Dermis blood vessel endothelial cell (primary cell): ENCODE results near the gene COQ10B. TPM values are rescaled to one million over a fixed set of nuclear protein-coding genes. Genes with fewer than 3 reads are reported as not detected.
"Not testable (repeated sequence)": the region's sequence is repeated elsewhere in the genome, so short reads cannot be mapped to it uniquely, and the experiment has no call there.

Experiments used
- DNase-seq: peaks from one replicate; pipeline ENCODE4 v3.0.0; 2010
- total RNA-seq: library from RNA; depleted of rRNA; stranded (reverse); fragments of >200 nt; gene quantifications from 2 replicates; pipeline ENCODE4 v1.2.3, GENCODE V29; 2014

Gene COQ10B
- total RNA-seq, 1 donor from 2014 or later = 36.4 TPM

DNA sequence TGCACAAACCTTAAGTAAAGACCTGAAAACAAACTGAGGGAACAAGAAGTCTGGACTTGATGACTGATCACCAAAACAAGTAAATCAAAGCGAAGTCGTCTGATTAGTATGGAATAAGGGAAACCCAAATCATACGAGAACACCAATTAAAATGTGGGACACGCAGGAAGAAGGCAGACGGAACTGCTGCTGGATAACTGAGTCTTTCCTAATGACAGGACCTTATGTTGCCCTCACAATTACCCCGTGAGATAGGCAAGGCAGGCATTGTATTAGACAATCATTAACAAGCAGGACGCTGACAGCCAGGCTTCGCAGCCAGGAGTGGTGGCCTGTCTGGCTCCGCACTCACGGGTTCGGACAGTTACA, 614 bp upstream of the COQ10B start:
- DNase-seq = no peak

DNA sequence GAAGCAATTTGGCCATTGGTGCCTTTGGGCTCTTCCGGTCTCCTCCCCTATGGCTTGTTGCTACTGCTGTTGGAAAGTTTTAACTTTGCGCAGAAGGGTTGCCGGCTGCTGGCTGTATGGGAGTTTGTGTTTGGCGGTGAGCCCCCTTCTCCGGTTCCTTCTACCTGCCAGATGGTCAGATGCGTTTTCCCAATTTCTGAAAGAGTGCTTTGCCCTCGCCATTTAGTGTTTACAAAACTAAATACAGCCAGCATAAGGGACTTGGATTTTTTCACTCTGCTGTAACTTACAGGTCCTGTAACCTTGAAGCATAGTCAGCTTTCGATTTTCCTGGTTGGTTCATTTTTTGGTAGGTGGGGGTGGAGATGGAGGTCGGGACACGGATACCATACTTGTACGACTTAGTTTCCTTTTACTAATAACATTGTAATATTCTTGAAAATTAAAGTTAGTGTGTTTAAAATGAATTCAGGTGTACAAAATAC, 604 bp downstream of the COQ10B start:
- DNase-seq = peak; percentile 94

DNA sequence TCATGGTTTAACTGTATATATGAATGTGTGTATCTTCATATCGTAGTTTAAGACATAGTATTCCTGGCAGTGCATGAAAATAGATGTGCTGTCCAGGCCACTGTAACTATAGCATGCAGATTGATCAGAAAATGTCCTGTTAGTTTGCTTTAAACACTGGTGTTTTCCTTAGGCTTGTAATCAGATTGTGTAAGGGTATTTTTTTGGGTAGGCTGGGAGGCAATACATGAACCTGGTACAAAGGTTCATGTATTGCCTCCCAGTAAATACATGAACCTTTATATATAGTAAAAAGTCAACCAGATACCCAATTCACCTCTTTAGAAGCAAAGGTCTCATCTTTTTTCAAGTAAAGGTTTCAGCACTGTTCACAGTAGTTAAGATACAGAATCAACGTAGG, 1.6 kb downstream of the COQ10B start:
- no peak for DNase-seq

DNA sequence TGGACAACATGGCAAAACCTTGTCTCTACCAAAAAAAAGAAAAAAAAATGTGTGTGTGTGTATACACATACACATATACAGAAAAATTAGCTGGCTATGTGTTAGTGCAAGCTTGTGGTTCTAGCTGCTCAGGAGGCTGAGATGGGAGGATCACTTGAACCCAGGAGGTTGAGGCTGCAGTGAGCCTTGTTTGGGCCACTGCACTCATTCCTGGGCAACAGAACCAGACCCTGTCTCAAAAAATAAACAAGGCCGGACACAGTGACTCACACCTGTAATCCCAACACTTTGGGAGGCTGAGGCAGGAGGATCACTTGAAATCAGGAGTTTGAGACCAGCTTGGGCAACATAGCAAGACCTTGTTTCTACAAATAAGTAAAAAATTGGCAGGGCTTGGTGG, 2.1 kb downstream of the COQ10B start:
- DNase-seq = no peak

DNA sequence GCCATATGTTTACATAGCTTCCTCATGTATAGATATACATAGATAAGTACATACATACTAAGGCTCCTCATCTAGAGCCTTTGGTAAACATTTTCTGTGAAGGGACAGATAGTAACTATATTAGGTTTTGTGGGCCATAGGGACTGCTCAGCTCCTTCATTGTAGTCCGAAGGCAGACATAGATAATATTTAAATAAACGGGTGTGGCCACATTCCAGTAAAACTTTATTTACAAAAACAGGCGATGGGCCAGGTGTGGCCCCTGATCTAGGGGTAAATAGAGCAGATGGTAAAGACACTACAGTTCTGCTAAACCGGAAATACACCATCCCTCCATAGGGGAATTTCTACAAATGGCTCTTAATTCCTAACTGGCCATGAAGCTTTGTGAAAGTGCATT, 7.3 kb downstream of the COQ10B start:
- DNase-seq = no peak

DNA sequence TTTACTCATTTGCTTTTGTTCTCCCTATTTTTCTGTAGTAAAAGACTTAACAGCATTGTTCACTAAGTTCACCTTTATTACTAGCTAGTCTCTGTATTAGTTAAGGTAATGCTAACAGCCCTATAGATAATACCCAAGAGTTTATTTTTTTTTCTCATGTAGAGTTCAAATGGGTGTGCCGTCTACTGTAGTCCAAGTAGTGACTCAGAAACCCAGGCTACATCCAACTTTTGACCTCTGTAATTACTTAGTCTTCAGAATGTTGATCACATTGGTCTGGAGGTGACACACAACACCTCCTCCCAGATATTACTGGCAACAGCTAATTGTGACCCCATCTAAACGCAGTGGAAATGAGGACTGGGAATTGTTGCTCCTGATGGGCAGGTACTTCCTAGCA, 7.7 kb downstream of the COQ10B start:
- peak; percentile 9 for DNase-seq

DNA sequence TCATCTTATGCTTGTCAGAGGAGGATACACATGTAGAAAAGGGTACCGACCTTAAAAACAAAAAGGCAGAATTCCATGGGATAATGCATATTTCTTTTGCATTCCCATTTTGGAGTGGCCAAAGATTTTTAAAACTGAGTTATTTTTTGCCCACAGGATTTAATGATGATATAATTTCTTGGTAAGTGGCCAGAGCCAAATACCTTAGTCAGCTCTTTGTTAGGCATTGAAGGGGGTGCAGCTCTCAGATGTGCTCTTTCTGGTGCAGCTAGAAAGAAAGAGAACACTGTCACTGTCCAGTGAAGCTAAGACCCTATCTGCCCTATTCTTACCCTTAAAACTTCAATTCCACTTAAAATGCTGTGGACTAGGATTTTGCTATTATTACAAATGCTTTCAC, 10.8 kb downstream of the COQ10B start:
- no peak for DNase-seq

DNA sequence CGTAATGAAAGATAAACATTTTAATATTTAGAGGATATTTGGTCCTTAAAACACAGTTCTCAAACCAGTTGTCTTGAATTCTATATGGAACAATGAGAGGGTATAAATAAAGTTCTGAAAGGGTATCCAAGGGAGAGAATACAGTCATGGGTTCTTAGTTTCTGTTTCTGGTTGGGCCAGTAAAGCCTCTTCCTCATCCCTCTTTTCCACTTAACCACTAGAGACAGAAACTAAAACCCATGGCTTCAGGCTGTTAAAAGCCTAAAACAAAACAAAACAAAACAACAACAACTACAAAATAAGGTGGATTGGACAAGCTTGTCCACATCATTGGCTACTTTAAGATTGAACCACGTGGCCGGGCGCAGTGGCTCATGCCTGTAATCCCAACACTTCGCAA, 18.8 kb downstream of the COQ10B start:
- DNase-seq = no peak

DNA sequence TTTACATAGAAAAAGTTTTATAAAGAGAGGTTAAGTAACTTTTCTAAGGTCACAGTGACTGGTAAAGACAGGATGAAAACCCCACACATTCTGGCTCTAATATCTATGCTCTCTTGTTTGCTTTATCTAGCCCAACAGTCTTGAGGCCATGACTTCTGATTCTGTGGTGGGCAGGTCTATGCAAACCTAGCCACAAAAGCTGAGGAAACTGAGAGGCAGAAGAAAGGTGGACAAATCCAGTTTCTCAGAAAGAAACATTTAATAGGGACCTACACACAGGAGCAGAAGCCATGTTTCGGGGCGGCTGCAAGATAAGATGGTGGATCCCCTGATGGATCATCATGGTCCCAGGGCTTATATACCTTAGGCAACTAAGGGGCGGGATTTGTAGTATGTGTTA, 24.4 kb downstream of the COQ10B start:
- DNase-seq = no peak

DNA sequence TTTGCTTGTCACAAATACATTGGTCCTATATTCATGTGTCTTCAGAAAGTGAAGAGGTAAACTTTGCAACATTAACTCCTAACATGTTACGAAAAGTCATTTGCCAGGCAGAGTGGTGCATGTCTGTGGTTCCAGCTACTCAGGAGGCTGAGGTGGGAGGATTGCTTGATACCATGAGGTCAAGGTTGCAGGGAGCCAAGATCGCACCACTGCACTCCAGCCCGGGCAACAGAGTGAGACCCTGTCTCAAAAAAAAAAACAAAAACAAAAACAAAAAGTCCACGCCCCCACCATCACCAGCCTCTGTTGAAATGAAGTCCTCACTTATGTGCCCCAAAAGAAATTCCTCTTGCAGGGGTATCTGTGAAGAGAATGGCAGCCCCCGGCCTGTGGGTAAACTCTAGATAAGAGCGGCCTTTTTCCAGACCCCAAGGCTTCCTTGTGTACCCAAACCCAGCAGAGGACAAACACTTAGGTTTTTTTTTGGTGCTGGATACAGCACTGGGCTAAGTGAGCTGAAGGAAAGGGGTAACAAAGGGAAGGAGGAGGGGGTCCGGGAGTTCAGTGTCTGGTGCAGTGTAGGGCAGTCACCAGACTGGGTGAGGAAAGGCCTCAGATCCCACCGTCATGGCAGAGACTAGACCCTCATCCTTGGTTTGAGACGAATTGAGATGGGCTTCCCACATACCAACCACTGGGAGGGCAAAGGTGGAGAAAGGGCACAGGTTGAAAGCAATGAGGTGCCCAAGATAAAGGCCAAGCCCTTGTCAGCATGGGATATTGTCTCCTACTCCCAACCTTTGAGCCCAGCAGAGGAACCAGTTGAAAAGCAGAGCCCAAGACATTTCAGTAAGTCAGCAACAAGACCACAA, 27.0 kb downstream of the COQ10B start:
- no peak for DNase-seq

DNA sequence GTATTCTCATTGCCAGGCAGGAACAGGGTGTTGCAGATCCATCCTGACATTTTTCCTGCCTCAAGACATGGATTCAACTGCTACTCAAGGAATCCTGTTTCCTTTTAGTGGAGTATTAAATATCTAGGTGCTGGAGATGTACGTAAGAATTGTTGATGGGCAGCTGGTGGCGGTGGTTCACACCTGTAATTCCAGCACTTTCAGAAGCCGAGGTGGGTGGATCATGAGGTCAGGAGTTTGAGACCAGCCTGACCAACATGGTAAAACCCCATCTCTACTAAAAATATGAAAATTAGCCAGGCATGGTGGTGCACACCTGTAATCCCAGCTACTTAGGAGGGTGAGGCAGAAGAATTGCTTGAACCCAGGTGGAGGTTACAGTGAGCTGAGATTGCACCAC, 30.9 kb downstream of the COQ10B start:
- DNase-seq = not testable (repeated sequence)

DNA sequence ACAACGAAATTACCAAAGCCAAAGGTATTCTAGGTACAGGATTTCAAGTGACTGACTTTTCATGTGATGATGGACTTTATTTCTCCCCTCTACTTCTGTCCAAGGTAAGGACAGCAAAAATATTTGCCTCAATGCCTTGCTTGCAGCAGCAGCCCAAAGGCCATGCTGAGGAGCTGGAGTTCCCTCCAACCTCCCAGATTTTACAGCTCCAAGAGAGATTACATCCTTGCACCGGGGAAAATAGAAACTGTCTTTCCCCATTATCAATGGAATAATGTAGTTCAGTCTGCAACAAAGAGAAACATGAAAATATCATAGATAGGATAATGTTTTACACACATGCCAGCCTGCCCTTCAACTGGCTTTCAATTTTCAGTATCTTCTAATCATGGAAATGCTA, 32.8 kb downstream of the COQ10B start:
- no peak for DNase-seq

DNA sequence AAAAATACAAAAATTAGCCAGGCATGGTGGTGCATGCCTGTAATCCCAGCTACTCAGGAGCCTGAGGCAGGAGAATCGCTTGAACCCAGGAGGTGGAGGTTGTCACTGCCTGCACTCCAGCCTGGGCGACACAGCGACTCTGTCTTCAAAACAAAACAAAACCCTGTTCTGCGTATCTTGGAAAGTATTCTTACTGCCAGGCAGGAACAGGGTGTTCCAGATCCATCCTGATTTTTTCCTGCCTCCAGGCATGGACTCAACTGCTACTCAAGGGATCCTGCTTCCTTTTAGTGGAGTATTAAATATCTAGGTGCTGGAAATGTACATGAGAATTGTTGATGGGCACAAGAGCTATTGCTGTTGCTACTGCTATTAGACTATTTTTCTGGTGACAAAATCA, 34.0 kb downstream of the COQ10B start:
- DNase-seq = no peak

DNA sequence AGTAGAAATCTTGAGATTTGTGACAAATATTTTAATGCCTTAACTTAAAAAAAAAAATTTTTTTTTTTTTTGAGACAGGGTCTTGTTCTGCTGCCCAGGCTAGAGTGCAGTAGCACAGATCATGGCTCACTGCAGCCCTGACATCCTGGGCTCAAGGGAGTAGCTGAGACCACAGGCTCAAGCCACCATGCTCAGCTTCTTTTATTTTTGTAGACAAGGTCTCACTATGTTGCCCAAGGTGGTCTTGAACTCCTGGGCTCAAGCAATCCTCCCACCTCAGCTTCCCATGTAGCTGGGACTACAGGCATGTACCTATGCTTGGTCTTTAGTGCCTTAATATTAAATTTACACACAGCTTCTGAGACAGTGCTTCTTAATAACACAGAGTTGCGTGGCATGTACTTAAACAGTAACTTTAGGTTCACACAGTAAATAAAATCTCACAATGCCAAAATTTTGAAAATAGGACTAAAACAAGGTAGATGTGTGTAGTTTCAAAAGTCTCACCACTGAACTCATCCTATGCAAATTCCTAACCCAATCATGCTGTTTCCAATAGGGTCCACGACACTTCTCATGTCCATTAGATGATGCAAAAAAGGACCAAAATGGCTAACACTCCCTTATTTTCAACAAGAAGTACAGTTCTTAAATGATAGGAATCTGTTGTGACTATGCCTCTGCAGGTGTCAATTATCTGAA, 42.2 kb downstream of the COQ10B start:
- no peak for DNase-seq

DNA sequence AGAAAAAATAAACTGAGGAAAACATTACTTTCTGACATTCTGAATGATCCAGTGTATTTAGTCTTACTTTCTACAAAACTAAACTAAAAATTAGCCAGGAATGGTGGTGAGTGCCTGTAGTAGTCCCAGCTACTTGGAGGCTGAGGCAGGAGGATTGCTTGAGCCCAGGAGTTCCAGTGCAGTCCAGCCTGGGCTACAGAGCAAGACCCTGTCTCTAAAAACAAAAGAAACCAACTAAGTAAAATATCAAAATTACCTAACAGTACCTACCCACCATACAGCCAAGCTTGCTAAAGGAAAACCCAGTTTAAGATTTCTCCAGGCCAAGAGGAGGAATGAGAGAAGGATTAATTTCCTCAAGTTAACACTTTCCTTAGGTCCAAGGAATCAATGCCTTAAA, 43.3 kb downstream of the COQ10B start:
- no peak for DNase-seq

DNA sequence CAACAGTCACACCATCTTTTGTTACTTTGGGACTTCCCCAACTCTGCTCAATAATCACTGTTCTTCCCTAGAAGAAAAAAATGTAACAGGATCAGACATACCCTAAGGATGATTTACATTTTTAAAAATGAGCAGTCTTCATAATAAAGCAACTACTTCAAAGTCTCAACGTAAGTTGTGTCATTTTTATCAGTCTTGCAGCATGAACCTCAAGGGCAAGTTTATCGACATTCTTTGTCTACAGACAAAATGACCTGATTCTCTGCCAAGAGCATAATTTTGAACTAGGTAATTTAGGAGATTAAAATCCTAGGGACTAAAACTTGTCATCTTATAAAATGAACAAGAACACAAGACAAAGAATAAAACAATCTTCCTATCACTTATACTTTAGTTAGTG, 44.0 kb downstream of the COQ10B start:
- DNase-seq = no peak

DNA sequence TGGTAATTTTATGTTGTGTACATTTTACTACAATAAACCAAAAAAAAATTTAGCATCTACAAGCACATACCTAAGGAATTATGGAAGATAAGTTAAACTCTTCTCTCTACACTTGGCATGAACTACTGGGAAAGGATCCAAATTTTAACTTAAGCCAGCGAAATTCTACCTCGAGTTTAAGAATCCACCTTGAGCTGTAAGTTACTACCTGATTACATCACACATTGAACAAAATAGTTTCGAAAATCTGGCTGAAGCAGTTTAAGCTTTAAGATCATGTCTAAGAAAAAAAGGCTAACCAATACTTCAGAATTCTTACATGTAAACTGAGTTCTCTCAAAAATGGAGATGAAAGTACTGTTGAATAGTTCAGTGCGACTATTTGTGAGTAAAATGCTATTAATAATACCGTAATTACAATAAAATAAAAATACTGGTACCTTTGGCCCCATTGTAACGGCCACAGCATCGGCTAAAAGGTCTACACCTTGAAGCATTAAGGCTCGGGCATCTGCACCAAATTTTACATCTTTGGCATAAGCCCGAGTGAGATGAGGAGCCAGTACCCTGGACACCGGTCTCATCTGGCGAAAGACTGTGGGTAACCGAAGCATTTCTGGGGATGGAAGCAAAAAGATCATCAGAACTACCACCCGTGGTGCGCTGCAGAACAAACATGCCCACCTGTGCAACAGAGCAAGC, 45.0 kb downstream of the COQ10B start:
- no peak for DNase-seq

DNA sequence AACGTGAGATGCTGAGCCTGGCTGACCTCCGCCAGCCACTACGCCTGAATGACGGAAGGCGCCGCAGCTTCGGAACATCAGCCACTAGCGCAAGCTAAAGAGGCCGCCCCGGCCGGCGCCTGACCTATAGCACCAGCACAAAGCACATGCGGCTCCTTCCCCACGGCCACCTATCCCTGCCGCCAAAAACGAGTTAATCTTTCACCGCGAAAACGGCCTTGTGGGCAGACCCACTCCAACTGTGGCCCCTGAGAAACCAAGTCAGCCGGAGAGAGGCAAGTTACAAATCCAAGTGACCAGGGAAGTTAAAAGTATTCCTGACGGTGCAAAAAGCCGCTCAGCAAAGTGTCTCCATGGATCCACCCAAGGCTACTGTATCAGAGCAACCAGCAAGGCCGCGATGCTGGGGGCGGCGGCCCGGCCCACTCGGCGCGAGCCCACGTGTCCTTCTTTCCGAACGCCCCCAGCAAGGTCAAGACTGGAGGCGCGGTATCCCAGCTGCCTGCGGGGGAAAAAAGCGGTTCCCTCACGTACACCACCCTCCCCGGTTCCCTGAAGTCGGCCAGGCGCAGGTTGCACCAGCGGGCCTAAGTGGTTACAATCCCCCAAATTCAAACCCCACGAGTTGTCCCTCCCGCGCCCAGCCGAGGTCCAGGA, 45.7 kb downstream of the COQ10B start:
- DNase-seq = peak; percentile 75

DNA sequence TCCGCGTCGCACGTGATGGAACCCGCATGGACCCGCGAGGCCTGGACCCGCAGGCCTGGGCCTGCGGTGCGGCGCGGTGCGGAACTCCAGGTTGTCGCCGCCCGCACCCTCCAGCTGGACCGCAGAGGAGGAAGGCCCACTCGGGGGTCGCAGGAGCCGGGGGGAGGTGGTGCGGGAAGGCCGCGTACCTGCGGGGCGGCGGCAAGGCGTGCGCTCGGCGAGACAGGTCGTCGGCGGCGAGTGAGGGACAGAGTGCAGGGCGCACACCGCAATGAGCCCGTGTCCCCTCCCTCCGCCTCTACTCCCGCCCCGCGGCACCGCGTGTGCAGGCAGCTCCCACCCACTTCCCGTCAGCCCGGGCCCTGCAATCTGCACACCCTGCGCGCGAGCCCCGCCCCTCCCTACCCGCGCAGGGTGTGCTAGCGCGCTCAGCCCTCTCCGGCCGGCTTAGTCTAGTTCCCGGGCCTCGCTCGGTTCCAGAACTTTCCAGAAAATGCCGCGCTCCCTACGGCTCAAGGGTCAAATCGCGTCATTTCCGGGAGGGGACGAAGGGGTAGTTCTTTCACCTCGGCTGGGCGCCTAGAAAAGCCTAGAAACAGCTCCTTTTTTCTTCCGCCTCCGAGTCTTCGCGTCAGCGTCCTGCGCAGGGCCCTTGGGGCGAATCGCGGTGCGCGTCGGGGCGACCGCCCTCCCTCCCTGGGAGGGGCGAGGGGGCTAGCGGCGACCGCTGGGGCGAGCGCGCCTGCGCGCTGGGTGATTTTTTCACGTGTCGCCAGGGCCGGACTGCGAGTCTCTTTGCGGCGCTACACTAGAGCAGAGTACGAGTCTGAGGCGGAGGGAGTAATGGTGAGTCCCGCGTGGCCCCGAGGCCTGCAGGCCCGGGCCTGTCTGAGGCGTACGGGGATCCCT, 46.5 kb downstream of the COQ10B start, which contains the start of the genes HSPD1 and HSPE1:
Gene HSPD1, minus strand, starts transcription at position 247 of the 909 bp plus-strand sequence. CDS start 992 bp downstream, outside the sequence.
Gene HSPE1, plus strand, starts transcription at position 786 of the 909 bp plus-strand sequence. Its CDS starts 58 bp downstream, at position 844.
- peak; percentile 100 for DNase-seq

DNA sequence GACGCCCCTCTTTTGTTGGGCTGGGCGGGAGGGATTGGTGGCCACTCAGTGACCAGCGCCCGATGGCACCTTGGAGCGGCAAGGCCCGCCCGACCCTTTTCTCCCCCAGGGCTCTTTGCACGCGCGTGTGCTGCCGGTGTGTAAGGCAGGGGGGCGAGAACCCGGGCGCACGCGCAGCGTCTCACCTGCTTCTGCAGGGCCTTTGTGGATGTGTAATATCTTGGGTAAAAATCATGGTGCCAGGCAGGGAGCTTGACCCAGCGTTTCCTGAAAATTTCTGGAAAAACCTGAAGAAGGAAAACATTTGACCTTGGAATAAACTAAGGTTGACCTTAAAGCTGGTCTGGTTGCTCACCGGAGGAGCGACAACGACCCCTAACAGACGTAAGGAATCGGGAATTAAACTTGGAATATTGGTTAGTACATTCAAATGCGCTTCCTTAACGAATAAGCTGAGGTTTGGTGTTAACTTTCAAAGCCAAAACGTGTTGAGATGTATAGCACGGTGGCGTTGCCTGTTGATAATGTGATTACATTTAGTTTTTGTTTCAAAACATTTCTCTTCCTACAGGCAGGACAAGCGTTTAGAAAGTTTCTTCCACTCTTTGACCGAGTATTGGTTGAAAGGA, 47.3 kb downstream of the COQ10B start:
- peak; percentile 32 for DNase-seq

DNA sequence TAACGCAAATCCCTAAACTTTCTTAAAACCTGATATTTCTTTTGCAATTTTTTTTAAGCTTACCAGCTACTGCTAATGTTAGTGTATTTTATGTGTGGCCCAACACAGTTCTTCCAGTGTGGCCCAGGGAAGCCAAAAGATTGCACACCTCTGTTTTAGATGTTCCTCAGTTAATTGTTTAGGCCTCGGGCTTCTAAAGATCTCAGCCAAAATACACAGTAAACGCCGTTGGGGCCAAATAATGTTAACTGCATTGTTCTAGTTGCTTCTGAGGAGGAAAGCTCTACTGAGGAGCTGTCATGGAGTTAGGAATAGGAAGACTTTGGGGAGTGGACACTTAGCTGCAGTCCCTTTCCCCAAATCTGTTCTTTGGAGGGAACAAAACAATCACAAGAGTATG, 48.8 kb downstream of the COQ10B start:
- DNase-seq = no peak
